Fibroblast of skin of scalp (primary cell): Measurements from ENCODE around the gene GK.
"Not testable (repeated sequence)": the region's sequence is repeated elsewhere in the genome, so short reads cannot be mapped to it uniquely, and the experiment has no call there.

Source experiments
- DNase-seq: peaks from one replicate; pipeline ENCODE4 v3.0.0-alpha.2; 2013

Gene GK

GRCh38 chrX:30654989-30655607, 1.9 kb downstream of the GK start:
- no peak for DNase-seq

- no peak for DNase-seq
Observed at GRCh38 chrX:30655991-30656390, 2.8 kb downstream of the GK start.

- DNase-seq = peak; percentile 17
Observed at GRCh38 chrX:30657196-30658161, 4.3 kb downstream of the GK start.

- DNase-seq = peak; percentile 85
Observed at GRCh38 chrX:30659421-30659820, 6.2 kb downstream of the GK start.

GRCh38 chrX:30661228-30661627, 8.0 kb downstream of the GK start:
- no peak for DNase-seq

- DNase-seq = no peak
Observed at GRCh38 chrX:30663322-30663721, 10.1 kb downstream of the GK start.

GRCh38 chrX:30665471-30665870, 12.2 kb downstream of the GK start:
- DNase-seq = no peak

- DNase-seq = no peak
Observed at GRCh38 chrX:30666094-30666493, 12.9 kb downstream of the GK start.

GRCh38 chrX:30668581-30668980, 15.4 kb downstream of the GK start:
- DNase-seq = no peak

- DNase-seq = not testable (repeated sequence)
Observed at GRCh38 chrX:30671189-30671588, 18.0 kb downstream of the GK start.

- no peak for DNase-seq
Observed at GRCh38 chrX:30673127-30673796, 20.0 kb downstream of the GK start.

- no peak for DNase-seq
Observed at GRCh38 chrX:30673884-30674598, 20.8 kb downstream of the GK start.

GRCh38 chrX:30674799-30675198, 21.6 kb downstream of the GK start:
- no peak for DNase-seq

GRCh38 chrX:30679369-30679768, 26.1 kb downstream of the GK start:
- no peak for DNase-seq

GRCh38 chrX:30680618-30681017, 27.4 kb downstream of the GK start:
- no peak for DNase-seq

- no peak for DNase-seq
Observed at GRCh38 chrX:30688641-30689040, 35.4 kb downstream of the GK start.

GRCh38 chrX:30689116-30689515, 35.9 kb downstream of the GK start:
- DNase-seq = no peak

GRCh38 chrX:30690330-30690729, 37.1 kb downstream of the GK start:
- DNase-seq = peak; percentile 15

- DNase-seq = no peak
Observed at GRCh38 chrX:30693999-30694650, 40.9 kb downstream of the GK start.

GRCh38 chrX:30702736-30703135, 49.5 kb downstream of the GK start:
- peak; percentile 74 for DNase-seq

- no peak for DNase-seq
Observed at GRCh38 chrX:30706216-30706775, 53.1 kb downstream of the GK start.

- DNase-seq = no peak
Observed at GRCh38 chrX:30712214-30712613, 59.0 kb downstream of the GK start.
